B cell (primary cell): ENCODE results near the gene MRGPRX2. TPM values are rescaled to one million over a fixed set of nuclear protein-coding genes. Genes with fewer than 3 reads are reported as not detected.

Source experiments
- ATAC-seq: fragments of 200-7000 bp; cut with Tn5 transposase; one replicate; pipeline ENCODE4 v1.10.0; 2021; ENCODE audit warnings: low read depth, mild to moderate bottlenecking, moderate number of reproducible peaks, moderate library complexity
- CTCF ChIA-PET: fragments of 350-600 bp; sonication (Branson Sonifier 250); formaldehyde crosslinking; loops from one replicate; lab custom pipeline; 2021; ENCODE audit warnings: antibody characterized with exemption, inconsistent platforms; lab: Charles Lee
- POLR2A ChIA-PET: fragments of 350-600 bp; sonication (Branson Sonifier 250); formaldehyde crosslinking; loops from one replicate; lab custom pipeline; 2021; ENCODE audit warnings: antibody characterized with exemption; lab: Charles Lee
- DNase-seq: peaks from one replicate; pipeline ENCODE4 v3.0.0; 2013
- H2AFZ ChIP-seq: 2 replicates; pipeline ENCODE4 v1.6.1; 2012; ENCODE audit warnings: mild to moderate bottlenecking, low read depth, low read length; ENCODE audit not compliant: insufficient read depth, poor library complexity, severe bottlenecking
- H3K27ac ChIP-seq, 2 donors: 1 replicate in 1 of 2; 2 replicates in 1 of 2; pipeline ENCODE4 v1.5.1; 2012 to 2013; ENCODE audit warnings: low read length in 2 of 2, mild to moderate bottlenecking in 2 of 2, moderate library complexity in 1 of 2
- H3K27me3 ChIP-seq, 4 experiments: fragments of 200-600 bp in 1 of 4; sonication (generic) in 1 of 4; replicated peaks in 1 of 4; 1 replicate in 2 of 4; 2 replicates in 2 of 4; pipeline versions ENCODE4 v1.6.1 to v1.7.0; 2013 to 2016; ENCODE audit warnings: low read length in 3 of 4, mild to moderate bottlenecking in 2 of 4, mixed read lengths in 1 of 4, moderate library complexity in 1 of 4; ENCODE audit not compliant: insufficient read depth in 4 of 4, control insufficient read depth in 3 of 4; ENCODE audit errors: control extremely low read depth in 1 of 4
- H3K36me3 ChIP-seq, 2 experiments: replicated peaks in 1 of 2; 1 replicate in 1 of 2; 2 replicates in 1 of 2; pipeline versions ENCODE4 v1.6.1 to v1.7.1; 2013; ENCODE audit warnings: low read length in 1 of 2; ENCODE audit not compliant: insufficient read depth in 2 of 2, control insufficient read depth in 1 of 2; ENCODE audit errors: control extremely low read depth in 1 of 2, extremely low read depth in 1 of 2
- H3K4me1 ChIP-seq, 2 donors: fragments of 200-600 bp in 1 of 2; sonication (generic) in 1 of 2; 1 replicate in 1 of 2; 2 replicates in 1 of 2; pipeline versions ENCODE4 v1.5.1 to v1.6.1; 2013 to 2017; ENCODE audit warnings: low read length in 2 of 2; ENCODE audit not compliant: control insufficient read depth in 2 of 2, insufficient read depth in 2 of 2
- H3K4me2 ChIP-seq: replicated peaks from 2 replicates; pipeline ENCODE3; 2012; ENCODE audit warnings: mild to moderate bottlenecking, low read depth, low read length; ENCODE audit not compliant: poor library complexity, severe bottlenecking
- H3K4me3 ChIP-seq, 5 experiments: fragments of 200-600 bp in 1 of 5; sonication (generic) in 1 of 5; 1 replicate in 3 of 5; 2 replicates in 2 of 5; pipeline versions ENCODE4 v1.5.1 to v1.7.0; 2011 to 2016; ENCODE audit warnings: low read length in 4 of 5, mild to moderate bottlenecking in 4 of 5, low read depth in 2 of 5, control low read depth in 1 of 5, moderate library complexity in 1 of 5; ENCODE audit not compliant: insufficient read depth in 1 of 5; ENCODE audit errors: control extremely low read depth in 1 of 5, extremely low read depth in 1 of 5
- H3K79me2 ChIP-seq: fragments of 200-600 bp; sonication (generic); one replicate; pipeline ENCODE4 v1.6.0; 2016; ENCODE audit warnings: low read length; ENCODE audit not compliant: control insufficient read depth, insufficient read depth
- H3K9ac ChIP-seq: fragments of 200-600 bp; sonication (generic); 2 replicates; pipeline ENCODE4 v1.6.1; 2017; ENCODE audit warnings: mild to moderate bottlenecking, low read length, moderate library complexity
- H3K9me3 ChIP-seq, 3 donors: one replicate each; pipeline versions ENCODE4 v1.6.1 to v1.7.1; 2013; ENCODE audit warnings: low read length in 2 of 3; ENCODE audit not compliant: control insufficient read depth in 2 of 3, insufficient read depth in 1 of 3; ENCODE audit errors: control extremely low read depth in 1 of 3
- H4K20me1 ChIP-seq: 2 replicates; pipeline ENCODE4 v1.6.0; 2012; ENCODE audit warnings: mild to moderate bottlenecking, low read length; ENCODE audit not compliant: insufficient read depth, control insufficient read depth, poor library complexity, severe bottlenecking
- H3K27ac Mint-ChIP-seq: one replicate; pipeline ENCODE4 v1.8.0; 2021; ENCODE audit warnings: mixed read lengths
- H3K27me3 Mint-ChIP-seq: one replicate; pipeline ENCODE4 v1.8.0; 2021; ENCODE audit warnings: mixed read lengths
- H3K4me1 Mint-ChIP-seq: one replicate; pipeline ENCODE4 v1.8.0; 2021; ENCODE audit warnings: mixed read lengths
- H3K4me3 Mint-ChIP-seq: one replicate; pipeline ENCODE4 v1.8.0; 2021; ENCODE audit warnings: mixed read lengths
- H3K9me3 Mint-ChIP-seq: one replicate; pipeline ENCODE4 v1.8.0; 2022; ENCODE audit warnings: mixed read lengths; ENCODE audit not compliant: insufficient read depth
- EZH2 ChIP-seq: IDR thresholded peaks from 2 replicates; pipeline ENCODE4 v1.6.1; 2012; ENCODE audit warnings: borderline replicate concordance, low read depth, mild to moderate bottlenecking, moderate library complexity, low read length; ENCODE audit not compliant: insufficient read depth, poor library complexity, severe bottlenecking
- WGBS: methylation state at CpG from one replicate; pipeline ENCODE4 v1.1.5; 2013; ENCODE audit warnings: missing lambda C conversion rate; ENCODE audit not compliant: insufficient coverage; 5-methylcytosine and 5-hydroxymethylcytosine counted together
- intact Hi-C: fragments of 100-400 bp; cut with micrococcal nuclease; formaldehyde crosslinking; loops from one replicate; pipeline ENCODE4 v1.10.0; 2022
- polyA plus RNA-seq: library from polyadenylated mRNA; depleted of rRNA; stranded (reverse); fragments of >200 nt; gene quantifications from 2 replicates; pipeline ENCODE4 v1.2.3, GENCODE V29; 2012
- total RNA-seq, 2 donors: library from RNA; stranded (reverse); fragments of 120-200 nt in 1 of 2; gene quantifications; 1 replicate in 1 of 2; 2 replicates in 1 of 2; pipeline versions ENCODE4 v1.2.3 to v1.2.4, GENCODE V29; 2013 to 2022
- TF ChIP-seq, protein P1 (sequence below): fragments of 200-600 bp; IDR thresholded peaks from one replicate; pipeline ENCODE4 v1.8.0; 2022; ENCODE audit warnings: antibody characterized with exemption, mild to moderate bottlenecking

Gene MRGPRX2
- total and polyA plus RNA-seq, 2 donors (not counting 1 experiment from before 2014, with no cell fraction given) = not detected

DNA sequence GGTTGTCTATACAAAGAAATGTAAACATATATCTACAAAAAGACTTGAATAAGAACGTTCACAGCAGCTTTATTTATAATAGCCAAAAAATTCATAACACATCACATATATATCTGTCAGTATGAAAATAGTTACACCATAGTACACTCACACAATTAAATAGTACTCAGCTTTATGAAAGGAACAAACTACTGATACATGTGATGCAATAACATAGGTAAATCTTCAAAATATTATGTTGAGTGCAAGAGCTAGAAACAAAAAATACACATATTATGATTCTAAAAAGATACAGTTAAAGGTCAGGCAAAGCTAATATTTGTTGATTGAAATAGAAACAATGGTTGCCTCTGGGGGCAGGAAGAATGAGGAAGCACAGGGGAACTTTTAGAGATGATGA is 6.6 kb downstream of the MRGPRX2 start:
- DNase-seq = no peak
- H3K9ac ChIP-seq = no peak overlapping the region
- H3K79me2 ChIP-seq = no peaks in the 10 kb centered on the region
- intact Hi-C loops = no loop called here
- CTCF ChIA-PET = interaction anchor here (1.7 kb wide), 1 partner anchor 17 kb away, joined by 10 read pairs; no protein-coding TSS in a partner anchor
- Mint-ChIP-seq H3K4me1 (no peaks in the 10 kb centered on the region), H3K9me3 (no peaks in the 10 kb centered on the region), H3K4me3 (no peak overlapping the region), H3K27me3 (no peaks in the 10 kb centered on the region), H3K27ac (no peak overlapping the region)
- POLR2A ChIA-PET = no interaction called here
- H3K27me3 ChIP-seq = no peaks in the 10 kb centered on the region
- peaks cover 0 to 4% (median 2%) of the 10 kb centered on the region in 3 donors for H3K9me3 ChIP-seq
- no peak overlapping the region for H3K27ac ChIP-seq
- H2AFZ ChIP-seq = no peak overlapping the region
- TF ChIP-seq EZH2 = no peak
- TF ChIP-seq, protein P1, sequence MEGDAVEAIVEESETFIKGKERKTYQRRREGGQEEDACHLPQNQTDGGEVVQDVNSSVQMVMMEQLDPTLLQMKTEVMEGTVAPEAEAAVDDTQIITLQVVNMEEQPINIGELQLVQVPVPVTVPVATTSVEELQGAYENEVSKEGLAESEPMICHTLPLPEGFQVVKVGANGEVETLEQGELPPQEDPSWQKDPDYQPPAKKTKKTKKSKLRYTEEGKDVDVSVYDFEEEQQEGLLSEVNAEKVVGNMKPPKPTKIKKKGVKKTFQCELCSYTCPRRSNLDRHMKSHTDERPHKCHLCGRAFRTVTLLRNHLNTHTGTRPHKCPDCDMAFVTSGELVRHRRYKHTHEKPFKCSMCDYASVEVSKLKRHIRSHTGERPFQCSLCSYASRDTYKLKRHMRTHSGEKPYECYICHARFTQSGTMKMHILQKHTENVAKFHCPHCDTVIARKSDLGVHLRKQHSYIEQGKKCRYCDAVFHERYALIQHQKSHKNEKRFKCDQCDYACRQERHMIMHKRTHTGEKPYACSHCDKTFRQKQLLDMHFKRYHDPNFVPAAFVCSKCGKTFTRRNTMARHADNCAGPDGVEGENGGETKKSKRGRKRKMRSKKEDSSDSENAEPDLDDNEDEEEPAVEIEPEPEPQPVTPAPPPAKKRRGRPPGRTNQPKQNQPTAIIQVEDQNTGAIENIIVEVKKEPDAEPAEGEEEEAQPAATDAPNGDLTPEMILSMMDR = no peak
- no peak overlapping the region for H3K4me3 ChIP-seq
- no peak overlapping the region for H3K4me2 ChIP-seq
- H4K20me1 ChIP-seq = no peaks in the 10 kb centered on the region
- H3K36me3 ChIP-seq = no peaks in the 10 kb centered on the region
- ATAC-seq = no peak
- WGBS = no CpG with 5 or more reads among the region's 1 CpG
- no peaks in the 10 kb centered on the region for H3K4me1 ChIP-seq

DNA sequence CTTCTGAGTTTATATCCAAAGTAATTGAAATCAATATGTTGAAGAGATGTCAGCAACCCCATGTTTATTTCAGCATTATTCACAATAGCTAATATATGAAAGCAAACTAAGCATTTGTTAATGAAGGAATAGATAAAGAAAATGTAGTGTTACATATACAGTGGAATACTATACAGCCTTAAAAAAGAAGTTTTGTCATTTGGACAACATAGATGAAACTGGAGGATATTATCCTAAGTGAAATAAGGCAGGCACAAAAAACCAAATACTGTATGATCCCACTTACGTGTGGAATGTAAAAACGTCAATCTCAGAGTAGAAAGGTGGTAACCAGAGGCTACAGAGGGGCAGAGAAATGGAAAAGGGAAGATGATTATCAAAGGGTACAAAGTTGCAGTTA is 10.2 kb downstream of the MRGPRX2 start:
- Histone ChIP-seq H3K4me1 (no peaks in the 10 kb centered on the region), H3K9me3 (peaks cover 0 to 4% (median 2%) of the 10 kb centered on the region in 3 donors), H3K27ac (no peak overlapping the region), H3K27me3 (no peaks in the 10 kb centered on the region), H3K36me3 (no peaks in the 10 kb centered on the region), H3K79me2 (no peaks in the 10 kb centered on the region), H4K20me1 (no peaks in the 10 kb centered on the region), H3K9ac (no peak overlapping the region), H2AFZ (no peak overlapping the region), H3K4me3 (no peak overlapping the region), H3K4me2 (no peak overlapping the region)
- Mint-ChIP-seq H3K27ac (no peak overlapping the region), H3K9me3 (no peaks in the 10 kb centered on the region), H3K4me1 (no peaks in the 10 kb centered on the region), H3K4me3 (no peak overlapping the region), H3K27me3 (peaks cover 8% of the 10 kb centered on the region)
- DNase-seq (no peak), ATAC-seq (no peak)
- ChIA-PET CTCF (interaction anchor here (1.0 kb wide), 1 partner anchor 12 kb away, joined by 3 read pairs; no protein-coding TSS in a partner anchor), POLR2A (no interaction called here)
- no peak for TF ChIP-seq EZH2
- TF ChIP-seq, protein P1 = no peak
- intact Hi-C loops = no loop called here
- no CpG with 5 or more reads among the region's 2 CpGs for WGBS
